DLD1 (cell line): ENCODE results near the gene RTN3.
"Not testable (repeated sequence)": the region's sequence is repeated elsewhere in the genome, so short reads cannot be mapped to it uniquely, and the experiment has no call there.

Experiments
- in situ Hi-C: cut with HindIII; loops from 2 replicates; pipeline ENCODE4 v1.10.0; 2017; ENCODE audit warnings: low sequenced_read_pairs

Gene RTN3, protein sequence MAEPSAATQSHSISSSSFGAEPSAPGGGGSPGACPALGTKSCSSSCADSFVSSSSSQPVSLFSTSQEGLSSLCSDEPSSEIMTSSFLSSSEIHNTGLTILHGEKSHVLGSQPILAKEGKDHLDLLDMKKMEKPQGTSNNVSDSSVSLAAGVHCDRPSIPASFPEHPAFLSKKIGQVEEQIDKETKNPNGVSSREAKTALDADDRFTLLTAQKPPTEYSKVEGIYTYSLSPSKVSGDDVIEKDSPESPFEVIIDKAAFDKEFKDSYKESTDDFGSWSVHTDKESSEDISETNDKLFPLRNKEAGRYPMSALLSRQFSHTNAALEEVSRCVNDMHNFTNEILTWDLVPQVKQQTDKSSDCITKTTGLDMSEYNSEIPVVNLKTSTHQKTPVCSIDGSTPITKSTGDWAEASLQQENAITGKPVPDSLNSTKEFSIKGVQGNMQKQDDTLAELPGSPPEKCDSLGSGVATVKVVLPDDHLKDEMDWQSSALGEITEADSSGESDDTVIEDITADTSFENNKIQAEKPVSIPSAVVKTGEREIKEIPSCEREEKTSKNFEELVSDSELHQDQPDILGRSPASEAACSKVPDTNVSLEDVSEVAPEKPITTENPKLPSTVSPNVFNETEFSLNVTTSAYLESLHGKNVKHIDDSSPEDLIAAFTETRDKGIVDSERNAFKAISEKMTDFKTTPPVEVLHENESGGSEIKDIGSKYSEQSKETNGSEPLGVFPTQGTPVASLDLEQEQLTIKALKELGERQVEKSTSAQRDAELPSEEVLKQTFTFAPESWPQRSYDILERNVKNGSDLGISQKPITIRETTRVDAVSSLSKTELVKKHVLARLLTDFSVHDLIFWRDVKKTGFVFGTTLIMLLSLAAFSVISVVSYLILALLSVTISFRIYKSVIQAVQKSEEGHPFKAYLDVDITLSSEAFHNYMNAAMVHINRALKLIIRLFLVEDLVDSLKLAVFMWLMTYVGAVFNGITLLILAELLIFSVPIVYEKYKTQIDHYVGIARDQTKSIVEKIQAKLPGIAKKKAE

DNA sequence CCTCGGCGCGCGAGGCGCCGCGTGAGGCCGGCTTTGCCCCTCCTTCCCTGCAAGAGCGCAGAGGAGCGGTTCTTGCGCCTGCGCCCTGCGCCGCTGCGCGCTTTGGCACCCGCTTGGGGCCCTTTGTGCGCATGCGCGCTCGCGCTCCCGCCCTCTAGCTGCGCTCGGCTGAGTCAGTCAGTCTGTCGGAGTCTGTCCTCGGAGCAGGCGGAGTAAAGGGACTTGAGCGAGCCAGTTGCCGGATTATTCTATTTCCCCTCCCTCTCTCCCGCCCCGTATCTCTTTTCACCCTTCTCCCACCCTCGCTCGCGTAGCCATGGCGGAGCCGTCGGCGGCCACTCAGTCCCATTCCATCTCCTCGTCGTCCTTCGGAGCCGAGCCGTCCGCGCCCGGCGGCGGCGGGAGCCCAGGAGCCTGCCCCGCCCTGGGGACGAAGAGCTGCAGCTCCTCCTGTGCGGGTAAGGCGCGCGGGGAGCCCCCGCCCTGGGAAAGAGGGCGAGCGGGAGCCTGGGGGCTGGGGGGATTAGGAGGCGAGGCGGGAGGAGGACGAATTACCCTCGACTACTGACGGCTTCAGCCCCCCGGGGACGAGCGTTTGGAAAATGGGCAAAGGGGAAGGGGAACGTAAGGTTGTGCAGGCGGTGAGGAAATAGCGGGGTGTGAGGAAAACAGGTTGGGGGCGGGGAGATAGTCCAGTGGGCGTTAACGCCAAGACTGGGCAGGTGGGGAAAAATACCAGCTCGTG lies at the start of gene RTN3:
TSS of gene RTN3 (plus strand) at position 180 of the 745 bp plus-strand sequence. CDS start at position 317, 137 bp downstream.
- in situ Hi-C loops: no loop called here

DNA sequence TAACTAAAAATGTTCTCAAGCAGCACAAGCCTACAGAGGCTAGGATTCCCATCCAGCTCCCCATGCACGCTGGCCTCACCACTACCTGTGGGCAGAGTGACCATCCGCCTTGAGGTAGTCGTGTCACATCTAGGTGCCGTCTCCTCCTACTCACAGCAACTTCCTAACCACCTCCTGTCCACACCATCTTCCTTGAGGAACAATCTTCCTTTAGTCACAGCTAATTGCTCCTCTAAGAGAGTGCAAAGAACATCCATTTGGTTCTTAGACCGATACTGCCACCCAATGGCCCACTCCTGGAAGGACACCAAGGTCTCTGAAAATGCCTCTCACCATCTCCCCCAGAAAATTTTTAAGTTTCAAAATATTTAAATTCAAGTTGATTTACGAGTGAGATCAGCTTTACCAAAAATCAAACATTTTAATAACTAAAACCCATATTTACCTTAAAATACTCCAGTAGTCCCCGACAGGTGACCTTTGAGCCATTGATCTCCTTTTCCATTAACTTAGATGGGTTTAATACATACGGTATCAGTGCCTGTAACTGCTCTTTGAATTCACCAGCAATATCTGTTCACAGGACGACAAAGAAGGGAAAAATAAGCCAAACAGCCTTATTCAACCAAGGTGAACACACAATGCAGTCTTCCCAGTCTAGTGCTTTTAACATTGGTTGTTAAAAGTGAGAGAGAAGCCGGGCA lies 45.4 kb upstream of the RTN3 start:
- in situ Hi-C loops: no loop called here

DNA sequence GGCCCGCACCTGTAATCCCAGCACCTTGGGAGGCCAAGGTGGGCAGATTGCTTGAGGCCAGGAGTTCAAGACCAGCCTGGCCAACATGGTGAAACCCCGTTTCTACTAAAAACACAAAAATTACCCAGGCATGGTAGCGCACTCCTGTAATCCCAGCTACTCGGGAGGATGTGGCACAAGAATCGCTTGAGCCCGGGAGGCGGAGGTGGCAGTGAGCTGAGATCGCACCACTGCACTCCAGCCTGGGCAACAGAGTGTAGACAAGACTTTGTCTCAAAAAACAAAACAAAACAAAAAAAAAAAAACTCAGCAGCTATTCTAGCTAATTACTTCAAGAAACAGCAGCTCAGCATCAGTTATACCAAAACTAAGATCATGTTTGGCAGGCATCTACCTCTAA lies 42.9 kb upstream of the RTN3 start:
- in situ Hi-C loops: not testable (repeated sequence)

DNA sequence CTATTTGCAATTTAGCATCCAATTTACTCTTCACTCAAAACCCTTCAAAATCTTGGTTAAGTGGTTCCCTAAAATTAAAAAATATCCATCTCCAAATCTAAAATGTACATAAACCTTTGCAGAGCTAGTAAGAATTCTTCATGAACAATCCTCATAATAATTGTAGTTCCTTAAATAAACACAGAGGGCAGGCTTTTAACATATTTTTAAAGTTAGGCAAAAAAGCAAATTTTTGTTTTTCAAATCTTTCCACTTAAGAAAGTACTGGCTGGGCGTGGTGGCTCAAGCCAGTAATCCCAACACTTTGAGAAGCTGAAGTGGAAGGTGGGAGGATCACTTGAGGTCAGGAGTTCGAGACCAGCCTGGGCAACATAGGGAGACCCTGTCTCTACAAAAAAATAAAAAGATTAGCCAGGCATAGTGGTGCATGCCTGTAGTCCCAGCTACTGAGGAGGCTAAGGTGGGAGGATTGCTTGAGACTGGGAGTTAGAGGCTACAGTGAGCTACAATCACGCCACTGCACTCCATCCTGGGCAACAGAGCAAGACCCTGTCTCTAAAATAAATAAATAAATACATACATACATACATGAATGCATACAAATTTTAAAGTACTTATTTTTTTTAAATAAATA lies 42.0 kb upstream of the RTN3 start:
- in situ Hi-C loops: no loop called here

DNA sequence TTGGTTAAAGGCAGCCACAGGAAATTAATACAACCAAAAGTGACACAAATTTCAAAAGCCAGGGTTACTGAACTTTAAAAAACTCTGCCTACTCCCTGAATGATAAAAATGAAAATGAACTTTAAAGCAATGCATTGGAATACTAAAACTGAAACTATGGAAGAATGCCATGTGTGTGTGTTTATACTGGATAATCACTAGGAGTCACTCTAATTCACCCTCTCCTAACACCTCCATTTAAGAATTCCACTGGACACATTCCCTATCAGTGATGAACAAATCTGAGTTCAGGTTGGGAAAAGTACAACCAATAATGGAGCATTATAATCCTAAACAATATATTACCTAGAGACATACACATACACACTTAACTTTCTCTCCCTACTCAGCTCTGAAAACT lies 39.6 kb upstream of the RTN3 start:
- in situ Hi-C loops: loop anchor here (5.0 to 10.0 kb wide), 2 partner anchors 107 to 179 kb away; partner anchors contain the start of gene PLAAT4

DNA sequence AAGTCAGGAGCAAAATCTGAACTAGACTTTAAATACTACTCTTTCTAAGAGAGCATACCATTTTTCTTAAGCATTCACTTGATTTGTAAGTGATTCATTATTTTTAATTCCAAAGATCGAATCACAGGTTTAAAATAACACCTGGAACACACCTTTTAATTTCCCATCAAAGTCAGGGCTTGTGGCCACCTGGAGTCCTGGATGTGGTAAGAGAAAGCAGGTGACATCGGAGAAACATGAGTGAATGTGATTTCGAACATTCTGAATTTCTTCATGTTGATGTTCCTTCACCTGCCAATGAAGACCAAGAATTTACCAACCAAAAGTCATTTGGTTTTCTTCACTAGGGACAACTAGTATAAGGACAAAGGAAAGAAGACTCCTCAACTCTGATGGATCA lies 38.1 kb upstream of the RTN3 start:
- in situ Hi-C loops: loop anchor here (5.0 to 10.0 kb wide), 2 partner anchors 108 to 181 kb away; partner anchors contain the start of gene PLAAT4

DNA sequence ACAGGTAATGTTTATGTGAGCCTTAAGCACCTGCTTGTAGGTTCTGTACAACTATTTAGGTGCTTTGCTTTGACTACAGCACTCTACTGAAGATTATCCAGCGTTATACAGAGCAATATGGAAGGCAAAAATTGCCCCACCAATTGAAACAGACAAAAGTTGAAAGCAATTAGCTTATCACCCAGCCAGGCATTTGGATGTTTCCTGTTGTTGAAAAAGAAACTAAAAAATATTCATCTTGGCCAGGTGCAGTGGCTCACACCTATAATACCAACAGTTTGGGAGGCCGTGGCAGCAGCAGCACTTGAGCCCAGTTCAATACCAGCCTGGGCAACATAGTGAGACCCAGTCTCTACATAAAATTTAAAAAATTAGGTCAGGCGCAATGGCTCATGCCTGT lies 28.6 kb upstream of the RTN3 start:
- in situ Hi-C loops: no loop called here

DNA sequence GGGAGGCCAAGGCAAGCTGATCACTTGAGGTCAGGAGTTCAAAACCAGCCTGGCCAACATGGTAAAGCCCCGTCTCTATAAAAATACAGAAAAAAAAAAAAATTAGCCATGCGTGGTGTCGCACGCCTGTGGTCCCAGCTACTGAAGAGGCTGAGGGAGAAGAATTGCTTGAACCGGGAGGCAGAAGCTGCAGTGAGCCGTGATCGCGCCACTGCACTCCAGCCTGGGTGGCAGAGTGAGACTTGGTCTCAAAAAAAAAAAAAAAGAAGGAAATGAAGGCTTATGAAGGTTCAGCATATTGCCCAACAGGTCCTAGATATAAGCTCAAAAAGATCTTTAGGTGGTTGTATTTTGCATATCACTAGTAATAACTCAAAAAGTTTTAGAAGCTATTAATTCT lies 20.3 kb upstream of the RTN3 start:
- in situ Hi-C loops: no loop called here

DNA sequence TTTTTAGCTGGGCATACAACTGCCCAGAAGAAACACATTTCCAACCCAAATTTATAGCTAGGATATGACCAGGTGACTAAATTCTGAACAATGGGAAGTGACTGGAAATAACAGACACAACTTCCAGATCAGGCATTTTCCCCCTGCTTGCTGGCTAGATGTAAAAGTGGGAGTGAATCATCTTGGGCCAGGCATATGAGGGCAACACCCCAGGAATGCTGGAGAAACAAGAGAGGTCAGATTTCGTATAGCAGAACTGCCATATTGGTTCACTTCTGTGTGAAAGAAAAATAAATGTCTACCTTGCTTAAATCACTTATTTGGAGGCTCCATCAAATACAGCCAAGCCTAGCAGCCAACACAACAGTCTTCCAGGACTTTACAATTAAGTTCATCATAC lies 17.5 kb upstream of the RTN3 start:
- in situ Hi-C loops: no loop called here

DNA sequence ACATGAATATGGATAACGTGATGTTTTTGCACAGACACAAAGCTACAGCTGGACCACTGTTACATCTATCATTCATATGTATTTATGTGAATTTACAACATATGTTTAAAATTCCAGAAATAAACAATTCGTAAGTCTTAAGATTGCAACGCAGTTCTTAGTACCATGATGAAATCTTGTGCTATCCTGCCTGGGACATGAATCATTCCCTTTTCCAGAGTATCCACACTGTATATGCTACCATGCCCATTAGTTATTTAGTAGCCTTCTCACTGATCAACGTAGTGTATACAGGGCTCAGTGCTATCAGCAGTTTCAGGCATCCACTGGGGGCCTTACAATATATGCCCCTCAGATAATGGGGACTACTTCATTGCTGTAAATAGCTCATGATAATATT lies 14.4 kb upstream of the RTN3 start:
- in situ Hi-C loops: no loop called here

DNA sequence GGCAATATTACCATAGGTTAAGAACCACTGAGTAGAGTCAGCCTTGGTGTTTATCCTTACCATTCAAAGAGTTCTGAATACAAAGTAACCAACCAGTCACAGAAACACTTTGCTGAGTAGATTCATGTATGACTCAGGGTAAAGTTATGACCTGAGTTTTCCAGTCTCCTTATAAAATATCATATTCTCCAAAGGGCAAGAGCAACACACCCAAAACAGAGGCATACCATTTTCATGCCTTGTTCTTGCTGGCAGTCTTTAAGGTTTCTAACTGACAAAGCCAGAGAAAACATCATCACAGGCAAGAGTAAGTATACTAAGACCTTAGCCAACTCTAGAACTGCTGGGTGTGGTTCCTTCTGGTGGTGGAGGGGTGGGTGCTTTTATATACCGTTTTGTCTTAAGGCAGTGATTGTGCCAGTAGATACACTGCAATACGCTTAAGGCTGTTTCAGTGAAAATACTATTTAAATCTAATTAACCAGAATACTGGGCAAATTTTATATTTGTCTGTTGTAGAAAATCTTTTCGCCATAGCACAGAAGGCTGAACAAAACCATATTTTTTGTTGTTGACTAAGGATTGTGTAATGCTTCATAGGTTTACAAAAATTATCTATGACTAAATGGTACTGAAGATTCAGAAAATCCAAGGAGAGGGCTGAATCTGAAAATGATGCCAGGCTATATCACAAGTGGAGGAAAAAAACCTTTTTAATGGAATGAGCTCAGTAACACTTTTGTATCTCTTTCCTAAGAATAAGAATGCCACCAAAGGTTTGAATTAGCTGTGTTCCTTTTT lies 13.1 kb upstream of the RTN3 start:
- in situ Hi-C loops: no loop called here

DNA sequence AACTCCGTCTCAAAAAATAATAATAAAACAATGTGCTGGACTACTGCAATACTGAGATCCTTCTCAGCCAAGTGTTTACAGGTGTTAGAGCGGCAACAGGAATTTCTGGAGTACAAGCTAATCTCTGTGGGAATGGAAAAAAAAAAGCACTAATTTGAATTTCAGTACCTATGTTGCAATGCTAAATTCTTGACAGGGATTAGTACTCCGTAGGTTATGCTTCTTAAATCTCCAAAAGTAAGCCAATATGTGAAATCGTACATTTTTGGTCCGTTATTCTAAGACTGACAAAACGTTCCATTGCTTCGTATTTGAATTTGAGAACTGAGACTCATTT lies 11.2 kb upstream of the RTN3 start:
- in situ Hi-C loops: no loop called here

DNA sequence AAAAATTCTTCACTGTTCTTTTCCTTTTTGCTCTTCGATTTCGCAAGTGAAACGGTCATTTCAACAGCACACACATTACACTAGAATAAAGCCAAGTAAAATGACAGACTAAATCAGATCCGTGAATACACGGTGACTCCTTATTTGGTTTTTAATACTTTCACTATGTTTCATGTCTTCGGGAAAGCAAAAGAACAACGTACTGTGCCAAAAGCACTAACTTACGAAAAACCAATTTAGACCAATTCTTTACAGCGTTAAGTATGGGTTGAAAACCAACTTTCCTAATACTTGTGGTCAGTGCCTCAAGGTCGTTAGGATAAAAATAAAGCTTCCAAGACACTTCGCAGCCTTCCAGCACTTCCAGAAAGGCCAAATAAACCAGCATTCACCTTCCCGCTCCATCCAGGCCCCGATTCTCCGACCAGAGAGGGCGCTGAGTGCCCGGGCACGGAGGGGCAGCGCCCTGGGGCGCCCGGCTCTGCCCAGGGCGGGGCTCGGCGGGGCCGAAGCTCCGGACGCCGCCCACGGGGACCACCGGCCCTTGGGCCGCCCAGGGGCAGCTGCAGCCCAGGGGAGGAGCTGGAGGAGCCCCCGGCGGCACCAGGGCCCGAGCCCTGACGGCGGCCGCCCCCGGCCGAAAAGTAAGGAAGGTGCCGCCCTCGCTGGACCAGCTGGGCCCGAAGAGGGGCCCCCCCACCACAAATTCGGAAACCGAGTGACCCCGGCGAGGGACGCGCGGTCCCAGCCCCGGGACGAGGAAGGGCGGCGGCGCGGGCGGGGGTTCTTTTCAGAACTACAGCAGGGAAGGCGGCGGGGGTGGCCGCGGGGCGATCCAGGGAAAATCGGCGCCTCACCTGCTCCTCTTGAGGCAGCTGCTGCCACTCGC lies 10.6 kb upstream of the RTN3 start:
- in situ Hi-C loops: no loop called here

DNA sequence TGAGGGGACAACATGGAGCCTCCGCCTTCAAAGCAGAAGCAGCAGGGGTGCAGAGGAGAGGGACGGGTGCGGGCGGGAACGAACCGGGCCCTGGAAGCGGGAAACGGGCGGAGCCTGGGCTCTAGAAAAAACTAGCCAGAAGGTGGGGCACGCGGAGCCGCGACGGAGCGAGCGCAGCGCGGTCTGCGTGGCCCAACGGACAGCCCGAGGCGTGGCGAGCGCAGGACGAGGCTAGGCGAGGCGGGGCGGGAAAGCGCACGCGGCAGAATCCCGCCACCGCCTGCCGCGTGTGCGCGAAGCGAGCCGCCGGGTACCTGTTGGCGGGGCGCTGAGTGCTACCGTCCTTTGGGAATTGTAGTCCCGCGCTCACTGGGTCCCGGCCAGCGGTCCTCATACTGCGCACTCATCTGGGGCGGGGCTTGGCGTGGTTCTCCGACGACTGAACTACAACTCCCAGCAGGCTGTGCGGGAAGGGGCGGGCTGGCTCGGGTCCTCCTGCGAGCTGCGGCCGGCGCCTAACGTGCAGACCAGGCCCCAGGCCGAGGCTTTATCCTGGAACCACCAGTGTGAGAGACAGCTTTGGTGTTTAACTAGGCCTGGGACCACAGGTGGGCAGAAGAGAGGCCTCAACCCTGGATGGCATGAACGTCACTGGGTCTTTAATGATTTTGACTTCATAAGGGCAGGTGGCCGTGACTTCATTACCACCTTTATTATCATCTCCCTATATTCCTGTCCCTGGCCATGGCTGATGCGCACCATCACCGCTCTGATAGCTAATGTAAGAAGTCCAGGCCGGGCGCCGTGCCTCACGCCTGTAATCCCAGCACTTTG lies 9.8 kb upstream of the RTN3 start, which contains the start of gene ATL3:
TSS of gene ATL3 (minus strand) at position 55 of the 834 bp plus-strand sequence. CDS start at position 14, 41 bp downstream.
- in situ Hi-C loops: no loop called here

DNA sequence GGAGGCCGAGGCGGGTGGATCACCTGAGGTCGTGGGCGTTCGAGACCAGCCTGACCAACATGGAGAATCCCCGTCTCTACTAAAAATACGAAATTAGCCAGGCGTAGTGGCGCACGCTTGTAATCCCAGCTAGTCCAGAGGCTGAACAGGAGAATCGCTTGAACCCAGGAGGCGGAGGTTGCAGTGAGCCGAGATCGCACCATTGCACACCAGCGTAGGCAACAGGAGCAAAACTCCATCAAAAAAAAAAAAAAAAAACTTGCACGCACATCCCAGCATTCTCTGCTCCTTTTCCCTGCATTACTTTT lies 9.2 kb upstream of the RTN3 start:
- in situ Hi-C loops: no loop called here

DNA sequence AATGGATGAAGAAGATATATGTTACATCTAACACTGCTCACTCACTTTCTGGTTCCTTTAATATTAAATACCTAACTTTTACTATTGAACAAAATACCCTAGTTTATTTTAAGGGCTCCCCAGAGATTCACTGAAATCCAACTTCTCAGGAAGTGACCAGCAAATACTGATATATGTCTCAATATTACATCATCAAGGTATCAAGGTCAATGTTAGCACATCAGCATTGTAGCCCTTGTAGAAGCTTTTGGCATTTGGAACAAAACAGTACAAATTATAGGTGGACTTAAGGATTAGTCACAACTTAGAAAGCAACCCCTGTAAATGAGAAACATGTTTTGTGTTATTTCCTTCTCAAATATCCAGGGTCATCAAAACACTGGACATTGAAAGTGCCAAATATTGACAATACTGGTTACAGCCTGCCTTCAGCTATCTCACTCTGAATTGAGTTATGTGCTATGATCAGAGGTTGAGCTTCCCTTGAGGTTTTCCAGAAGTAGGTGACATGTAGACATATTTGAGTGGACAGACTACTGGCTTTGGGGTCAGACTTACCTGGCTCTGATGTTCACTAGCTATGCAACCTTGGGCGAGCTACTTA lies 8.3 kb upstream of the RTN3 start:
- in situ Hi-C loops: no loop called here

DNA sequence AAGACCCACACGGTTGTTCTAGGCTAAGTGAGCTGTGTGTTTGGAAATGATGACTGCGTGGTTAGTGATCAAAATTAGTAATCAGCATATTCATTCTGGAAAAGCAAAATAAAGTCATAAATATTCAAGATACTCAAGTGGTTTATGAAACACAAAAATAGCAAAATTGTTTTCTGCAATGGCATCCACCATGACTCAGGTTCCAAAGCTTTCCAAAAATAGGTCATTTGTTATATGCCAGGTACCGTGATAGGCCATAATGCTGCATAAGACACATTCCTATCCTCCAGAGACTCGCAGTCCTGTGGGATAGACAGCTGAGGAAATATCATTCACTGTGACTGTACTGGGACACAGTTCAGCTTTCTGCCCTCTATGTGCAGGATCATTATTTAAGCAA lies 7.7 kb upstream of the RTN3 start:
- in situ Hi-C loops: no loop called here
